GM12864 (cell line): Measurements from ENCODE around the gene C5orf15.
"Not testable (repeated sequence)": the region's sequence is repeated elsewhere in the genome, so short reads cannot be mapped to it uniquely, and the experiment has no call there.

ENCODE experiments used
- DNase-seq: peaks from one replicate; pipeline ENCODE4 v3.0.0-alpha.2; 2011; ENCODE audit warnings: low read depth
- H3K4me3 ChIP-seq: 2 replicates; pipeline ENCODE4 v1.5.1; 2011; ENCODE audit warnings: mild to moderate bottlenecking, low read depth, low read length, control low read depth
- CTCF ChIP-seq: IDR thresholded peaks from 2 replicates; pipeline ENCODE4 v1.5.1; 2011; ENCODE audit warnings: low read depth, mild to moderate bottlenecking, moderate library complexity, low read length, control low read depth, inconsistent platforms; ENCODE audit errors: missing control alignments

The C5orf15 gene

GRCh38 chr5:133962801-133963476, 5.5 kb downstream of the C5orf15 start:
- no peak overlapping the region for H3K4me3 ChIP-seq
- DNase-seq = no peak
- TF ChIP-seq CTCF = no peak

GRCh38 chr5:133962131-133962530, 6.3 kb downstream of the C5orf15 start:
- H3K4me3 ChIP-seq = no peak overlapping the region
- no peak for DNase-seq
- TF ChIP-seq CTCF = no peak

GRCh38 chr5:133959643-133960042, 8.8 kb downstream of the C5orf15 start:
- no peak for TF ChIP-seq CTCF
- no peak overlapping the region for H3K4me3 ChIP-seq
- DNase-seq = no peak

GRCh38 chr5:133957591-133957990, 10.8 kb downstream of the C5orf15 start:
- peak; percentile 79 for DNase-seq
- no peak for TF ChIP-seq CTCF
- peak overlapping the region; percentile 25; the same call in 1 of the 2 replicates for H3K4me3 ChIP-seq

- no peak for TF ChIP-seq CTCF
- peak overlapping the region; percentile 2; the same call in 1 of the 2 replicates for H3K4me3 ChIP-seq
- DNase-seq = no peak
These were observed 11.3 kb downstream of the C5orf15 start for GRCh38 chr5:133957080-133957479.

GRCh38 chr5:133956196-133956595, 12.2 kb downstream of the C5orf15 start:
- not testable (repeated sequence) for H3K4me3 ChIP-seq, DNase-seq

- DNase-seq = no peak
These were observed 14.8 kb downstream of the C5orf15 start for GRCh38 chr5:133953568-133954145.

More at GRCh38 chr5:133953568-133954145, 14.8 kb downstream of the C5orf15 start:
- no peak overlapping the region for H3K4me3 ChIP-seq
- TF ChIP-seq CTCF = no peak
